ENCODE results near the gene RAB17. TPM values are rescaled to one million over a fixed set of nuclear protein-coding genes. Genes with fewer than 3 reads are reported as not detected.
A peak's percentile ranks its signal among the peaks of the same experiment; 100 is the strongest.

The RAB17 gene
- total RNA-seq, 4 donors from 2014 or later: 37.6 to 88.1 (median 70.1) TPM

DNA sequence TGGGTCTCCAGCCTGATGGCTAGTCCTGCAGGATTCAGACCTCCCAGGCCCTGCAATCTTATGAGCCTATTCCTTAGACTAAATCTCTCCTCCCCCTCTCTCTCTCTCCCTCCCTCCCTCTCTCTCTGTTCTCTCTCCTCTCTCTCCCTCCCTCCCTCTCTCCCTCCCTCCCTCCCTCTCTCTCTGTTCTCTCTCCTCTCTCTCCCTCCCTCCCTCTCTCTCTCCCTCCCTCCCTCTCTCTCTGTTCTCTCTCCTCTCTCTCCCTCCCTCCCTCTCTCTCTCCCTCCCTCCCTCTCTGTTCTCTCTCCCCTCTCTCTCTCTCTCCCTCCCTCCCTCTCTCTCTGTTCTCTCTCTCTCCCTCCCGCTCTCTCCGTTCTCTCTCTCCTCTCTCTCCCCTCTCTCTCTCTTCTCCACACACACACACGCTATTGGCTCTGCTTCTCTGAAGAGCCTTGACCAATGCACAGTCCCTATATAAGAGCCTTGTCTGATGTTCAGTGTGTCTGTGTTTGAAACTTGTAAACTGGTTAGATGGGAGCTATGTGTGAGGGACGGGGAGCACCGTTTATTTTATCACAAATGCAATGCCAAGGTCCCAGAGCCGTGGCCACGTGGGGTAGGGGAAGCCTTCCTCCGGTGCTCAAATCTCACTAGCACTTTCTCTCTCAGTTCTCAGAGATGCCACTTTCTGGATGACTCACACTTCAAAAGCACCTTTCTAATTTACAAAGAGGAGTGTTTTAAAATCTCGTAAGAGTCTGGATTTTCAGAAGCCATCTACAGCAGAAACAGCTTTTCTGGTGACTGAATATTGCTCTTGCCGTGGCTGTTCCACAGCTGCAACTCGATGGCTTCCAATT is 33.5 kb downstream of the RAB17 start:
- Histone ChIP-seq H3K27ac (peak overlapping the region in 2 of 3 donors; percentile 26 to 40), H3K36me3 (peaks cover 8 to 17% of the 10 kb centered on the region in 2 donors), H3K4me3 (replicated peaks in 1 of 3) (no peak overlapping the region), H3K4me1 (peaks cover 10 to 19% of the 10 kb centered on the region in 2 donors), H3K27me3 (no peaks in the 10 kb centered on the region), H3K9me3 (no peaks in the 10 kb centered on the region)
- DNase-seq: no peak
- no peak for TF ChIP-seq POLR2A (IDR thresholded peaks at IDR 0.05)
- TF ChIP-seq, protein P1, sequence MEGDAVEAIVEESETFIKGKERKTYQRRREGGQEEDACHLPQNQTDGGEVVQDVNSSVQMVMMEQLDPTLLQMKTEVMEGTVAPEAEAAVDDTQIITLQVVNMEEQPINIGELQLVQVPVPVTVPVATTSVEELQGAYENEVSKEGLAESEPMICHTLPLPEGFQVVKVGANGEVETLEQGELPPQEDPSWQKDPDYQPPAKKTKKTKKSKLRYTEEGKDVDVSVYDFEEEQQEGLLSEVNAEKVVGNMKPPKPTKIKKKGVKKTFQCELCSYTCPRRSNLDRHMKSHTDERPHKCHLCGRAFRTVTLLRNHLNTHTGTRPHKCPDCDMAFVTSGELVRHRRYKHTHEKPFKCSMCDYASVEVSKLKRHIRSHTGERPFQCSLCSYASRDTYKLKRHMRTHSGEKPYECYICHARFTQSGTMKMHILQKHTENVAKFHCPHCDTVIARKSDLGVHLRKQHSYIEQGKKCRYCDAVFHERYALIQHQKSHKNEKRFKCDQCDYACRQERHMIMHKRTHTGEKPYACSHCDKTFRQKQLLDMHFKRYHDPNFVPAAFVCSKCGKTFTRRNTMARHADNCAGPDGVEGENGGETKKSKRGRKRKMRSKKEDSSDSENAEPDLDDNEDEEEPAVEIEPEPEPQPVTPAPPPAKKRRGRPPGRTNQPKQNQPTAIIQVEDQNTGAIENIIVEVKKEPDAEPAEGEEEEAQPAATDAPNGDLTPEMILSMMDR (IDR thresholded peaks at IDR 0.05): peak in 3 of 6 experiments; percentile 22 to 85 (median 54)
- 64 to 70% methylated on average over 11 of the region's 11 CpGs for WGBS, 2 donors
- intact Hi-C loops (cut with DNase I): no loop called here

DNA sequence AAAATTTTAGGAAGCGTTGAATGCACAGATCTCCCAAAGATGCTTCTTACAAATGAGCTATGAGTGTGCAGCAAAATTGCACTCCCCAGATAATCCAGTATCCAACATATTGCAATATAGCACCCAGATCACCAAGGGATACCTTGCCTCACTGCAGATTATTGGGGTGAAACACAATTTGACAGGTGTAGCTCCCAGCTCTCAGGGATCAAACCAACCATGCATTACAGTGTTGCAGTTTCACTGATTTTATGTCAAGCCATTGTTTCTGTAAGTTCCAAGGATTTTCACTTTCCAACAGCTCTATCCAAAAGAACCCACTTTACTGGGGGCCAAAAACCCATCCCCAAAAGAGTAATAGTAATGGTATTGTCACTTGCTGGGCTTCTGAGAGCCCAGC is 35.0 kb downstream of the RAB17 start:
- WGBS, 2 donors: 96 to 100% methylated on average over 1 of the region's 1 CpG
- Histone ChIP-seq H3K27ac (no peak overlapping the region), H3K9me3 (no peaks in the 10 kb centered on the region), H3K36me3 (peaks cover 8 to 22% of the 10 kb centered on the region in 2 donors), H3K4me1 (peaks cover 10 to 19% of the 10 kb centered on the region in 2 donors), H3K27me3 (no peaks in the 10 kb centered on the region), H3K4me3 (replicated peaks in 1 of 3) (no peak overlapping the region)
- no peak for DNase-seq
- intact Hi-C loops (cut with DNase I): no loop called here
- TF ChIP-seq, protein P1 (IDR thresholded peaks at IDR 0.05): no peak
- TF ChIP-seq POLR2A (IDR thresholded peaks at IDR 0.05): no peak

DNA sequence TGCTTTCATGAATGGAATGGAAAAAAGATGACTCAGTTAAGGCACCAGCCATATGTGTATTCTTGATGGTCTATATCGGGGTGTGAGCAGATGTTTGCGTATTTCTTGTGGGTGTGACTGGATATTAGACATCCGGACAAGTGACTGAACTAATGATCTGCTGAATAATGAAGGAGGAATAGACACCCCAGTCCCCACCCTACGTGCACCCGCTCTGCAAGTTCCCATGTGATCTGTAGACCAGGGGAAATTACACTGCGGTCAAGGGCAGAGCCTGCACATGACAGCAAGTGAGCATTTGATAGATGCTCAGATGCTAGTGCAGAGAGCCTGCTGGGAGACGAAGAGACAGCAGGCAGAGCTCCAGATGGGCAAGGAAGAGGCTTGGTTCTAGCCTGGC is 36.6 kb downstream of the RAB17 start:
- intact Hi-C loops (cut with DNase I): no loop called here

DNA sequence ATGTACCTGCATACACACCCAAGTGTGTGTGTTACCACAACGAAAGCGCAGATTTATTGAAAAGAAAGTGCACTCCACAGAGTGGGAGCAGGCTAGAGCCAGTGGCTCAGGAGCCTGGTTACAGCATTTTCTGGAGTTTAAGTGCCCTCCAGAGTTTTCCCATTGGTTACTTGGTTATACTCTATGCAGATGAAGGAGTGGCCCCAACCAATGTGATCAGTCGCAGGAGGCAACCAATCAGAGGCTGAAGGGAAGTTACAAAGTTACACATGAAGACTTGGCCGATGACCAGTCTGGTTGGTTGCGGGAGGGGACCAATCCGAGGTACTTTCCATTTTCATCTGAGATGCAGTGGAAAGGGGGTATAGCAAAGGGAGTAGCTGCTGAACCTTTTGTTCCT is 37.6 kb downstream of the RAB17 start:
- no peak for DNase-seq
- no peaks in the 10 kb centered on the region for H3K9me3 ChIP-seq
- peaks cover under 1 to 9% of the 10 kb centered on the region in 2 donors for H3K4me1 ChIP-seq
- peaks cover 8 to 22% of the 10 kb centered on the region in 2 donors for H3K36me3 ChIP-seq
- intact Hi-C loops (cut with DNase I): no loop called here
- 94 to 96% methylated on average over 6 of the region's 6 CpGs for WGBS, 2 donors
- H3K27ac ChIP-seq: no peak overlapping the region
- no peaks in the 10 kb centered on the region for H3K27me3 ChIP-seq
- TF ChIP-seq, protein P1 (IDR thresholded peaks at IDR 0.05): no peak
- no peak for TF ChIP-seq POLR2A (IDR thresholded peaks at IDR 0.05)
- H3K4me3 ChIP-seq (replicated peaks in 1 of 3): no peak overlapping the region

More for the DNA sequence above, 36.6 kb downstream of the RAB17 start:
- no peak overlapping the region for H3K27ac ChIP-seq
- WGBS, 2 donors: 87 to 90% methylated on average over 7 of the region's 7 CpGs
- no peaks in the 10 kb centered on the region for H3K9me3 ChIP-seq
- H3K27me3 ChIP-seq: no peaks in the 10 kb centered on the region
- no peak overlapping the region for H3K4me3 ChIP-seq (replicated peaks in 1 of 3)
- DNase-seq: no peak
- peaks cover 5 to 12% of the 10 kb centered on the region in 2 donors for H3K4me1 ChIP-seq
- H3K36me3 ChIP-seq: peaks cover 8 to 22% of the 10 kb centered on the region in 2 donors
- TF ChIP-seq POLR2A (IDR thresholded peaks at IDR 0.05): no peak
- TF ChIP-seq, protein P1 (IDR thresholded peaks at IDR 0.05): no peak

DNA sequence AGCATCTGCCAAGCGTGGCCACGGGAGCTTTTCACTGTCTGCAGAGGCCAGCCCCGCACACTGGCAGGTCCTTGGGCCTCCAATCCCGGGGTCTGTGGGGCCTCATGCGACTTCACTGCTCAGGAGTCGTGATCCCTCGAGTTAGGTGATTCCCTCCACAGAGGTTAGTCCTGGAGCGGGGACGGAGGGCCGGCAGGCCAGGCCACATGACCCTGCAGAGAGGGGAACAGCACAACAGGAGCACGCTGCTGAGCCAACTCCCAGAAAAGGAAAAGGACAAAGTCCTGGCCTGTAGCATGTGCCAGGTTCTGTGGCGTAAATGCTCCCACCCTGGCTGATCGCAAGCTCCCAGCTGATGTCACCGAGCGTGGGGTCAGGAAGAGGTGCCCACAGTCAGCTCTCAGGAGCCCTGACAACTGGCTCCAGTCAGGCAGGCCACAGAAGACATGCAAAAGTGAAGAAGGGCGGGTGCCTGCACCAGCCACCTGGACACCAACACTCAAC is 39.4 kb downstream of the RAB17 start:
- Histone ChIP-seq H3K27me3 (no peaks in the 10 kb centered on the region), H3K36me3 (peaks cover 8 to 25% of the 10 kb centered on the region in 2 donors), H3K9me3 (no peaks in the 10 kb centered on the region), H3K27ac (no peak overlapping the region), H3K4me1 (peaks cover 3 to 8% of the 10 kb centered on the region in 2 donors), H3K4me3 (replicated peaks in 1 of 3) (no peak overlapping the region)
- whole genome bisulfite sequencing, 2 donors: 82 to 87% methylated on average over 11 to 15 of the region's 16 CpGs
- TF ChIP-seq, protein P1 (IDR thresholded peaks at IDR 0.05): no peak
- no peak for TF ChIP-seq POLR2A (IDR thresholded peaks at IDR 0.05)
- DNase-seq: no peak
- intact Hi-C loops (cut with DNase I): no loop called here

Measured in thyroid gland (tissue), 4 donors.